Effector CD8-positive, alpha-beta T cell (primary cell): ENCODE data around the gene ARID2.

Source experiments
- DNase-seq: peaks from one replicate; lab custom pipeline; 2025; lab: John Stamatoyannopoulos, UW
- total RNA-seq, 4 experiments: gene quantifications; one replicate each; lab custom pipeline; 2026; lab: John Stamatoyannopoulos, UW

Gene ARID2
- 95.7 to 145 (median 135) reads per million in 4 experiments for total RNA-seq

DNA sequence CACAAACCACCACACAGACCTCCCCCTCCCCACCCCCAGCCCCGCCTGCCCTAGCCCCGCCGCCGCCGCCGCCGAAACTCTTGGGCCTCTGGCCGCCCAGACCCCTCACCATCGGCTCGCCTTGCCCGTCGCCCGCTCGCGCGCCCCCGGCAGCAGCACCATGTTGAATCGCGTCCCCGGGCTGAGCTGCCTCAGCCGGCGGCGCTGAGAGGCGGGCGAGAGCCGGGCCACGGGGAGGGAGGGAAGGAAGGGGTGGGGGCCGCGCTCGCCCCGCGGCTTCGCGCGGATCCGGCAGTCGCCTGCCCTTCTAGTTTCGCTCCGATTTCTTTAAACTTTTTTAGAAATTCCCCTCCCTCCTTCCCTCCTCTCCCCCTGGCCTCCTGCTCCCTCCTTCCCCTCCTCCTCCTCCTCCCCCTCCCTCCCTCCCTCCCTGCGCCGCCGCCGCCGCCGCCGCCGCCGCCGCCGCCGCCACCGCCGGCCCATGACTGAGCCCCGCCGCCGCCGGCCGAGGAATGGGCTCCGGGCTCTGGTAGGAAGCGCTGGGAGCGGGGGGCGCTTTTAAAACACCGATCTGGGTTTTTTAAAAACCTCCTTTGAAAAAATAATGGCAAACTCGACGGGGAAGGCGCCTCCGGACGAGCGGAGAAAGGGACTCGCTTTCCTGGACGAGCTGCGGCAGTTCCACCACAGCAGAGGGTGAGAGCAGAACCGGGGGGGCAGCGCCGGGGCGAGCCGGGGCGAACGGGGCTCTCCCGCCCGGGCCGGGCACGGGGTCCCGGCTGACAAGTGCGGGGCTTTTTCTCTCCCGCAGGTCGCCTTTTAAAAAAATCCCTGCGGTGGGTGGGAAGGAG, at the start of gene ARID2:
ARID2 (plus strand) TSS at position 474 of the 851 bp plus-strand sequence; CDS start at position 605, 131 bp downstream.
- DNase-seq: peak; percentile 58

- no peak for DNase-seq
Measured at GRCh38 chr12:45680362-45680761, 49.1 kb upstream of the ARID2 start.

DNA sequence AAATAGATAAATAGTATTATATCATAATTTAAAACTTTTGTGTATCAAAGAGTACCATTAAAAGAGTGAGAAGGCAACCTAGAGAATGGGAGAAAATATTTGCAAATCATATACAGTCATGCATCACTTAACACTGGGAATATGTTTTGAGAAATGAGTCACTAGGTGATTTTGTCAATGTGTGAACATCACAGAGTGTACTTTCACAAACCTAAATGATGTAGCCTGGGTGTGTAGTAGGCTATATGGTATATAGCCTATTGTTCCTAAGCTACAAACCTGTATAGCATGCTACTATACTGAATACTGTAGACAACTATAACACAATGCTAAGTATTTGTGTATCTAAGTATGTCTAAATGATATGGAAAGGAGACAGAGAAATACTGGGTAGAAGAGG, 48.0 kb upstream of the ARID2 start:
- DNase-seq: no peak

DNA sequence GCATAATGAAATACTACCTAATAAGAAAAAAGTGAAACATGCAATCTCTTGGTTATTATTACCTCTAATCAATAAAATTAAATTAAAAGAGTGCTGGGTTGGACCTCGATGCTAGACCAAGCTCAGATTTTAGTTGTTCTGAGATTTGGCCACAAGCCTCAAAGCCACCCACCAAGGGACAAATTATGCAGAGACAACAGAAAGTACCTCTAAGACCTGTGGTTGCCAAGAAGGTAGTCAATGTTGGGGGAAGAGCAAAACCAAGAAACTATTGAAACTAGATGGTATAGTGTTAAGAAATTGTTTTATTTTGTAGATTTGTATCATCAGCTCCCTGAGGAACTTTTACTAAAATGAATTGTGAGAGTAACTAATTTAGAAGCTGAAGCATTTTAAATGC, 43.8 kb upstream of the ARID2 start:
- no peak for DNase-seq

DNA sequence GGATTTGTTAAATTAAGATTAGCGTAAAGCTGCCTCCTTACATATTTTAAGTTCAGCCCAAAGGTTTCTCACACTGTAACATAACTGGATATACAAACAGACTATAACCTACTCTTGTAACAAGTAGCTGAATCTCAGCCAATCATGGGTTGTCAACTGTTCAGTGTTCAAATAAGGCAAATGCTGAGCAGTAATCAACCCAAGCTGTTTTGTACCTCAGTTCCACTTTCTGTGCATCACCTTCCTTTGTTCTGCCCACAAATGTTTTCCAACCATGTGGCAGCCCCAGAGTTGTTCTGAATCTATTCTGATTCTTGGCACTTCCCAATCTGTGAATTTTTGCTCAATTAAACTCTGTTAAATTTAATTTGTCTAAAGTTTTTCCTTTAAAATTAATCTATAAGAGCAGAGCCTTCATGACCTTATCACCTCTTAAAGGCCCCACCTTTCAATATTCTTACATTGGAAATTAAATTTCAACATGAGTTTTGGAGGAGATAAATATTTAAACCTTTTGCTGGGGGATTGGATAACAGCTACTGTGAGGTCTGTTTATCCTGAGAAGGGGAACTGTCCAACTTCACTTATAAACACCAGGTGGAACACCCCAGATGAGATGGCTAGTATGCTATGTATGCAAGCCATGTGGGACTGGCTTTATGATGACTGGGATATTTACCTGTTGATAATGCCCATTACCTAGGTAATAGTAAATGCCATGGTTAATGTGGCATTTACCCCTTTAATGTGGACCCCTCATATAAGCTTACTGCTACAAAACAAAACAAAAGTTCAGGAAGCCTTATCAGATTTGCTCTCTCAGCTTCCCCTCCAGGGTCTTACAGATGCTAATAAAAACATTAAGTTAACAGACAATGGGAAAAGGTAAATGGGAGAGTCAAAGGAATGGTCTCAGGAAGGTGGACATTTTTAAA, 42.2 kb upstream of the ARID2 start:
- no peak for DNase-seq

DNA sequence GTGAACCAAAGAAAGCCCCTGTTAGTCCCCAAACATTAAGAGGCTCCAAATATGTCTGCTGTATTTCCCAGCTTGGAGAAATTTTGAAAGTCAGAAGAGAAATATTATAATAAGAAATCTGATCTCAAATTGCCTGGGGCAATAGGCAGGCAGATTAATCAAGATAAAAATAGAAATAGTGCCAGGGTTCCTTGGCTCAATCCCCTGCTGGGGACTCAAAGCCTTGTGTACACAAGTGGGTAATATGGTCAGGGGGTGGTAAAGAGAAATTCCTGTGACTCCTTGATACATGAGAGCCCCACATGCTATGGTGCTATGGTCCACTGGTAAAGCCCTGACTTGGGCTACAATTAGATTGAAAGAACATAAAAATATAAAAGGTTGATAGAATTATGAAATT, 41.3 kb upstream of the ARID2 start:
- DNase-seq: no peak

DNA sequence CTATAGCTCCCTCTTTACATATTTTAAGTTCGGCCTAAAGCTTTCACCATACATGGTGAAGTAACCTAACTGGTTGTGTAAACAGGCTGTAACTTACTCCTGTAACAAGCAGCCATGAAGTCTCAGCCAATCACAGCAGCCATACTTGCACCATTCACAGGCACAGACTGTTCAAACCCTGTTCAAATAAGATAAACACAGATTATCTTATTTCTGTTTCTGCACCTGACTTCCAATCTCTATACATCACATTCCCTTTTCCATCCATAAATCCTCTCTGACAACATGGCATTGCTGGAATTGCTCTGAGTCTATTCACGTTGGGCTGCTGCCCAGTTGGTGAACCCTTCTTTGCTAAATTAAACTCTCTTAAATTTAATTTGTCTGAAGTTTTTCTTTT, 34.5 kb upstream of the ARID2 start:
- no peak for DNase-seq

DNA sequence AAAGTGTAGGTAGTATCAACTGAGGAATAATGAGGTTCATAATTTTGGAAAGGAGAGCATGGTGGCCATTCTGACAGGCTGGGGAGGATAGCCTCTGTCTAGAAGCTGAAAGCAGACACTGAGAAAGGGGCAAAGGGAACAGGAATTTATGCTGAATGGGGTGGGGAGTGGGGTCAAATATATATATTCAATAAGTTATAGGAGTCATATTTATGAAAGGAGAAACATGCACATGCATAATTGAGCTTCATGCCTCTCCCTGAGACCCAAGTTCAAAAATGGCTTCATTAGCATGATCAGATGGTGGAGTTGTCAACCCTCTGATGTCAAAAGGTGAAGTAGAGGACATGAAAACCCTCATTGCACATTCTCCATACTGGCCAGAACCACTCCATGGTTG, 33.9 kb upstream of the ARID2 start:
- DNase-seq: no peak

DNA sequence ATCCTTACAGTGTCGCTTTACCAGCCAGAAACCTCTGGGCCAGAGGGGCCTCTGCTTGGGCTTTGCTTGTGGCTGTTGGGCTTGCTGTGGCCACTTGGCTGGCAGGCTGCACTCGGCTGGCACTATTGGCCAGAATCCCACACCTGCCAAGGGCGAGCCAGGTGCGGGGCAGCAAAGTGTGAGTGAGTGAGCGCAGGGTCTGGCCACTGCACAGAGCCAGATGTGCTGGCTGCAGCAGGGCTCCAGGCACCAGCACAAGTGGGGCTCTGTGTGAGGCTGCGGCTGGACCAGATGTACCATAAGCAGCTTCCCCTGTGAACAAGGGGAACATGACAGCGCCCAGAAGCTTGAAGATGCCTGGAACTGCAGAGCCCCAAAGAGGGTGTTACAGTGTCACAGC, 33.5 kb upstream of the ARID2 start:
- DNase-seq: no peak

DNA sequence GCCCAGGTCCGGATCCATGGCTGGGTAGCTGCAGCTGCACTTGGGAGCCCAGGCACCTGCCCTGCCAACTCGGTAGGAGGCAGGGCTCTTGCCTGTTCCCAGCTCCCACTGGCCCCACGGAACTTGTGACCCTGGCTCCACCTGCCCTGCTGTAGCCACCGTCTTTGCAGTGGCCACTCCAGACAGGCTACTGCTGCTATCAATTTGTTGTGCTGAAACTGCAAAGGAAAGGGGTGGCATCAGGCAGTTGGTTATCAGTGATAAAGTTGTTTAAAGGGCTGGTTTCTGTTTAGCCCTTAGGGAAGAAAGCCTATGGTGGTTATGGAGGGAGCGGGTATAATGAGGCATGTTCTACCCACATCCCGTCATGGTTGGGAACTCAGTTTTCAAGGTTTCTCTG, 32.1 kb upstream of the ARID2 start:
- DNase-seq: no peak

- no peak for DNase-seq
Measured at GRCh38 chr12:45701296-45701695, 28.2 kb upstream of the ARID2 start.

GRCh38 chr12:45703942-45704341, 25.6 kb upstream of the ARID2 start:
- no peak for DNase-seq

DNA sequence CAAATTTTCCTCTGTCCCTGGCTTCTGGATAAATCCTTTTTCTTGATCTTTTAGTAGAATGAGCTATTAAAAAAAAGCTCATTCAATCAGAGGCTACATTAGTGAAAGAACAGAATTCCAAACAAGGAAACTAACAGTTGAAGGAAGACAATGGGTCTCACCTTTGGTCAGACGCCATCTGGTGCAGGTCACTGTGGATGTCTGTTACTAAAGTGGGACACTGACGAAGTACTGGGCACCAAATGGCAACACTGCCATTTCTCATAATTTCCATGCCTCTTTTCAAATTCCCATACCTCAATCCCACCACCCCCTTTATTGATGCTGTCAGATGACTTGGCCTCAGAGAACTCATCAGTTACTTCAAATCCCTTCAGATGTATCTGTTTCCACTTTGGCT, 24.5 kb upstream of the ARID2 start:
- DNase-seq: no peak

DNA sequence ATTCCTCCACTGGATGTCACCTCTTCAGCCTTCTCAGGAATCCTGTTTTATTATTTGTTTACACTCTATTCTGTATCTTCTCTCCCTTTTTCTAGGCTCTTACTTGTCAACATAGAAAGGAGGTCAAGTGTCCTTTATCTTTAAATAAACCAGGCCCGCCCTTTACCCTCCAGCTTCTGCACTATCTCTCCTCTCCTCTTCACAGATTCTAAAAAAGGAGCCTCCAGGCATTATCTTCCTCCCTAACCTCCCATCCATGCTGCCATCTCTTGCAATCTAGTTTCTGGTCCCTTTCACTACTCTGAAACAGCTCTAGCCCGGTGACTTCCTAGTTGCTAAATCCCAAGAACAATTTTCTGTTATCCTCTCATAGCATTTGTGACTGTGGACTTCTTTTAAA, 24.1 kb upstream of the ARID2 start:
- no peak for DNase-seq

DNA sequence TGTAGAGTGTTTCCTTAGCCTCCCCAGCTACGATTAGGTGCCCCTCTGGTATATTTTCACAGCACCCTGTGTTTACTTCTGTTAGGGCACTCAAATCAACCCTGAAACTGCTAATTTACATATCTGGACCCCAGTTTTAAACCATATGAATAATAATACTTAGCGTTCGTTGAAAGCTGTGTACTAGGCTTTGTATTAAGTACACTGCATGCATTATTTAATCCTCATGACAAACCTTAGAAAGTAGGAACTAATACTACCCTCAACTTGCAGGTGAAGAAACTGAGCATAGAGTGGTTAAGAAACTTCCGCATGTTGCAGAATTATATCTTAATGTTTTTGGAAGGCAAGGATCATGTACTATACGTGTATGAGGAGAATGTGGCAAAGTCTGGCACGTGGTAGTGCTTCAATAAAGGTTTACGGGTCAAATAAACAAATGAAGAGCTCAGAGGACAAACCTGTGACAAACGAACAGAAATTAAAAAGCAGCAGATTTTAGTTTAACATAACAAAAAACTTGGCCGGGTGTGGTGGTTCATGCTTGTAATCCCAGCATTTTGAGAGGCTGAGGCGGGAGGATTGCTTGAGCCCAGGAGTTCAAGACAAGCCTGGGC, 22.2 kb upstream of the ARID2 start:
- DNase-seq: no peak

GRCh38 chr12:45708363-45708762, 21.1 kb upstream of the ARID2 start:
- DNase-seq: no peak

DNA sequence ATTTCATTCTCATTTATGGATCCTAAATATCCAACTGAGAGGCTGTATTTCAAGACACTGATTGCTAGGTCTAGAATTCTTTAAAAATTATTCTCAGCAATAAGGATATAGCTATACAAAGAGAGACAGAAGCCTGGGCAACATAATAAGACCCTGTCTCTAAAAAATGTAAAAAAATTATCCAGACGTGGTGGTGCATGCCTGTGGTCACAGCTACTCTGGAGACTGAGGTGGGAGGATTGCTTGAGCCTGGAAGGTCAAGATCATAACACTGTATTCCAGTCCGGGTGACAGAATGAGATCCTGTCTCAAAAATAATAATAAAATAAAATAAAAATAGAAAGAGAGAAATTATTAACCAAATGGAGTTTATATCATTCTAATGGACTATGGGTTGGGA, 20.6 kb upstream of the ARID2 start:
- DNase-seq: no peak

- DNase-seq: no peak
Measured at GRCh38 chr12:45712319-45712718, 17.2 kb upstream of the ARID2 start.

DNA sequence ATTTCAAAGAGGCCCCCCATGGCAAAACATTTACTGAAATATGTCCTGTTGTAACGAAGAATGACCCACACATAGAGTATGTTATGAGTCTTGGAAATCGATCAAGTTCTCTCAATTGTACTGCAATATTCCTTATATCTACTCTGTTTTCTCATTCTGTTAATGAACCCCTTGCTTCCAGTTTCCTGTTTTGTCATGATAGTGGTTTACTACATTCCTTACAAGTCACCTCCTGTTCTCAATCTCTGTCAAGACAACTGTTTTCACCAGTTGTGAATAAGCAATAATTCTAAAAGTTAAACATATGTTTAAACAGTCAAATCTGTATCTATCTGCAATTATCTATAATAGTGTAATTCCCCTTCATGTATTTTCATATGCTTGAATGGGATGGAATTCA, 16.4 kb upstream of the ARID2 start:
- no peak for DNase-seq

- no peak for DNase-seq
Measured at GRCh38 chr12:45718306-45718705, 11.2 kb upstream of the ARID2 start.

DNA sequence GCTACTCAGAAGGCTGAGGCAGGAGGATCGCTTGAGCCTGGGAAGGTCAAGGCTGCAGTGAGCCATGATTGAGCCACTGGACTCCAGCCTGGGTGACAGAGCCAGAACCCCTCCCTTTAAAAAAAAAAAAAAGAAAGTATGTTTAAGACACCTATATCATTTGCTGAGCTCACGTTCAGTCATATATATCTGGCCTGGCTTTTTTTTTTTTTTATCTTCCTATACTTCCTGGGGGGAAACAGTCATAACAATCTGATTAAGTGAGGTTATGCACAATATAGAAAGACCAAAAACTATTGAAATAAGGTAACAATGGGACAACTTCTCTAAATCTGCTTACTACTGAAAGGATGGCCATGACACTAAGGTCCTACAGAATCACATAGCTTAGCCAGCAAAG, 9.4 kb upstream of the ARID2 start:
- DNase-seq: no peak

DNA sequence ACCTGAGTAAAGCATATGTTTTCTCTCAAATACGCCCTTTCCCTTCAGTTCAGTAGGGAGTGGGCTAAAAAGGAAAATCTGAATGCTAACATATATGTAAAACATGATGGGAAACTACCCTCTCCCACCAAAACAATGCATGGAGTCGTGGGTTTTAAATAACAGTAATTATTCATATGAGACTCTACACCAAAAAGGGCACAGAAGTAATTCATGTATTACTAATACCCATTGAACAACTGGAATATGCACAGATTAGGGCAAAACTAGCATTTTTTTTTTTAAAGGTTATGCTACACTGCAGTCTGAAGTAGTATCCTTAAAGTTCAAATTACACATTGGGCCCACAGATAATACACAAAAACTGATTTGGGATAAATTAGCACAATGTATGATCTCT, 8.1 kb upstream of the ARID2 start:
- no peak for DNase-seq
